HG03039 (cell line): ENCODE results near the gene YPEL5.

Experiments
- ATAC-seq: cut with Tn5 transposase; IDR thresholded peaks from one replicate; pipeline ENCODE4 v1.9.1; 2021; ENCODE audit warnings: mild to moderate bottlenecking, moderate library complexity; ENCODE audit not compliant: unreplicated experiment

YPEL5 gene

DNA sequence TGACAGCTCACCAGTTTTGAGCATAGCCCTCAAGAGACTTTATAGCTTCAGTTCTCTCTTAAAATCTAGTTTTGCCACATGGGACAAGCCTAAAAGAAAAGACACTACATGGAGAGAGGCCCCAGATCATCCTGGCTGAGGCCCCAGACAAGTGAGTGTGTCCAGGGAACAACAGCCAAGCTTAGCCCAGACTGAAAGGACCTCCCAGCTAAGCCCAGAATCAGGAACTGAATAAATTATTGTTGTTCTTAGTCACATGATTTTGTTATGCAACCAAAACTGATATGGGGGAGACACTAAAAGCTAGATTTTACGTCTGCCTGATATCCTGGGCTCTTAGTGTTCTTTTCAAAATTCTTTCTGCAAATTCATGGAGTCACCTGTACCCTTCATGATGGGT, 55.2 kb downstream of the YPEL5 start:
- ATAC-seq = no peak

DNA sequence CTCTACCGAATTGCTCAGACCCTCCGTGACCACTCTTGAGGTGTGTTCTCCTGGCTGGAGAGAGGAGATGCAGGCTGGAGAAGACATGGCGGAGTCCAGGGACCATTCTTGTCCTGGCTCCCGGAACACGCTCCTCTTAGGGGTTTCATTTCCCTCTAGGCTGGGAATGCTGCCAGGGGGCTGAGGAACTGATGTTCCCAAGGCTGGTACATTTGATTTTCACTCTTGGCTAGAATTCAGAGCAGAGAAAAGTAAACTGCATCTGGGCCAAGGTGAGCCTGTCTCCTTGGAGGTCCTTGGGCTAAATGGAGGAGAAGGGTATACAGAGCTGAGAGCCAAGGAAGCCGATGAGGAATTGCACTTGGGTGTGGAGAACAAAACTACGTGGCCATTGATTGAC, 56.3 kb downstream of the YPEL5 start:
- ATAC-seq = no peak

DNA sequence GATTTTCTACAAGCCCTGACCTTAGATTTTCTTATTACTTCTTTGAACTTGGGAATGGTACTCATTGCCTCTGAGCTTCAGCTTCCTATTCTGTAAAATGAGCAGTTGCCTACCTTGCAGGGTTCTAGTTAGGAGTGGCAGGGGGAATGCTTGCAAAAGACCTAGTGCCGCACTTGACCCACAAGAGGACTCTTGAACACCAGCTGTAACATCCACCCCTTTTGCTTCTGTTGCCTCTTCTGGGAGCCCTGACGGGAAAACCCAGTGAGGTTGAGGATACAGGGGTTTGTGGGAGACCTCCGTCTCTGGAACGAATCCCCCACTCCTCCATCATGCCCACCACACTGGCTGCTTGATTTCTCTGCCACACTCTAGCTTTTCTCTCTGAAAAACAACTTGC, 57.5 kb downstream of the YPEL5 start:
- ATAC-seq = no peak

DNA sequence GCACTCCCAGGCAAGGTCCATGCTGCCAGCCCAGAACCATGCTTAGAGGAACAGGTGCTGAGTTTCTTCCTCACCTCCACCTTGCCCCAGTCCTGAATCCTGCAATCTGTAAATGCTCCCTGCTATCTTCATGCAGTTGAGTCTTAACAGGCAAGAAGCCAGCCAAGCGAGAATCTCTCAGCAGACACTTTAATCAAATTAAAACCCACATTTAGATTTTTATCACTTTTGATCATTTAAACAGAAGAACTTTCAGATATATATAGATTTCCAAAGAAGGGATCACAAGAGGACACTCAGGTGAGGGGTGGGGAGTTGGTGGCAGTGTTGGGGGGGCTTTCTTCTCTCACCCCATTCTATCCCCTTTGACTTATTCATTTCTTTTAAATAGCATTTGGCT, 58.6 kb downstream of the YPEL5 start:
- ATAC-seq = no peak

DNA sequence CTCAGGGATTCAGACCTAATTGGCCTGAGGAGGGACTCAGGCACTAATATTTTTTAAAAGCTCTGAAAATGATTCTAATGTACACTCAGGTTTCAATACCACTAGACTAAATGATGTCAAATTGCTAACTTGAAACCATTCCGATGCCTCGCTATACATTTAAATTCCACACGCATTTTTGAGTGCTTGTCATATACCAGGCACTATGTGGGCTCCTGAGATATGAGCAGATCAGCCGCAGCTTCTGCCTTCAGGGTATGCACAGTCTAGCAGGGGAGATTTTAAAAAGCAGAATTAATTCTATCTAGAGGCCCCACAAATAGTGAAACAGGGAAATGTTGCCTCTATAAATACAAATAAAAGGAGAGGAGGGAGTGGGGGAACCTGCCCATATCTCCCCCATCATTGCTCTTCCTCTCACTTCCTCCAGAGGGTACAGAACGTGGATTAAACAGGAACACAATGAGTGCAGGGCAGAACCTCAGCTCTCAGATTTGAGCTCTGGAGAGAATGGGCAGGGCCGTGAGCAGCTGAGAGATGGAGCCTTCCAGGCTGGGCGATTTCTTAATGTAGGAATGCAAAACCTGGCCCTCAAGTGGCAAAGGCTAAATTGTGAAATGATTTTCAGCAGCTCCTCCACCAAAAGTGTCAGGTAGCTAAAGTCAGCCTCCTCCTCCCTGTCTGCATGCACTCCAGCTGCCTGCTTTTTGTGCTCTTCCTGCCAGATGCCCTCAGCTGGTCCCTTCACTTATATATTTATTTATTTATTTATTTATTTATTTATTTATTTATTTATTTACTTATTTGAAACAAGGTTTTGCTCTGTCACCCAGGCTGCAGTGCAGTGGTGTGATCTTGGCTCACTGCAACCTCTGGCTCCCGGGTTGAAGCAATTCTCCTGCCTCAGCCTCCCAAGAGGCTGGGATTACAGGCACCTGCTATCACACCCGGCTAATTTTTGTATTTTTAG, 59.9 kb downstream of the YPEL5 start:
- no peak for ATAC-seq

DNA sequence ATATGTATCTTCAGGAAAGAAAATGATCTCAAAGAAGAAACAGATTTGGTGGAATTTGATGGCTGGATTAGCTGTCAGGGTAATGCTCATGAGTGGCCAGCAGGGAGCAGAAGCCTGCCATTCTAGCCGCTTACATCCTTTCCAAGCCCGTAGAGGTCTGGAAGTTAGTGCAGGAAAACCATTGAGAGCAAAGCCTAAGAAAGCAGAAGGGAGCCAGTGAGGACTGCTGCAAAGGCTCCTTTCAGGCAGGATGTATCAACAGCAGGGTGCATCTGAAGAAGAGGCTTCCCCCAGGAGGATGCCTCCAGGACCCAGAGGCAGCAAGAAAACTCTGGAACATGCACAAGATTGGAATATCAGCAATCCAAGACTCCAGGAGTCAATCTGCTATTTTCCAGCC, 61.6 kb downstream of the YPEL5 start:
- ATAC-seq = no peak

DNA sequence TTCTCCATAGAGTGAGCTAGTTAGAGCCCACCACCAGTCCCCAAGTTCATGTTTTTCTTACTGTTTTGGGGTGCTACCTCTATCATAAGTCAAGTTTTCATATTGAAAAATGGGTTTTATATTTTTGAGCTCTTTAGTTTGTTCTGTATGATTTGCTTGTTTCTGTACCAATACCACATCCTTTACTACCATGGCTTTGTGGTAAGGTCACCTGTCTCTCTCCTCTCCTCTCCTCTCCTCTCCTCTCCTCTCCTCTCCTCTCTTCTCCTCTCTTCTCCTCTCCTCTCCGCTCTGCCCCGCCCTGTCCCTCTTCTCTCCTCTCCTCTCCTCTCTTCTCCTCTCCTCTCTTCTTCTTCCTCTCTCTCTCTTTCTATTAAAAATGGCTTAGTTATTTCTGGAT, 62.4 kb downstream of the YPEL5 start:
- ATAC-seq = no peak
